H9 (cell line): ENCODE measurements around the gene CORO2B. TPM values are rescaled to one million over a fixed set of nuclear protein-coding genes. Genes with fewer than 3 reads are reported as not detected.

ENCODE experiments used
- DNase-seq: peaks from one replicate; pipeline ENCODE4 v3.0.0-alpha.2; 2017
- H2AFZ ChIP-seq: one replicate; pipeline ENCODE4 v1.6.1; 2013; ENCODE audit warnings: mild to moderate bottlenecking, low read length, control low read depth, moderate library complexity
- H2AK5ac ChIP-seq: 2 replicates; pipeline ENCODE4 v1.6.1; 2013; ENCODE audit warnings: low read length, control low read depth, mixed read lengths; ENCODE audit not compliant: insufficient read length
- H2BK120ac ChIP-seq: one replicate; pipeline ENCODE4 v1.6.1; 2013; ENCODE audit warnings: low read depth, mild to moderate bottlenecking, low read length, control low read depth, inconsistent platforms; ENCODE audit not compliant: poor library complexity, severe bottlenecking
- H2BK12ac ChIP-seq: 2 replicates; pipeline ENCODE4 v1.6.1; 2013; ENCODE audit warnings: low read length, control low read depth, mixed read lengths, low read depth; ENCODE audit not compliant: insufficient read length
- H2BK15ac ChIP-seq: 2 replicates; pipeline ENCODE4 v1.6.1; 2013; ENCODE audit warnings: low read depth, low read length, control low read depth
- H2BK20ac ChIP-seq: one replicate; pipeline ENCODE4 v1.6.1; 2013; ENCODE audit warnings: low read depth, mild to moderate bottlenecking, low read length, control low read depth, inconsistent platforms; ENCODE audit not compliant: poor library complexity, severe bottlenecking
- H2BK5ac ChIP-seq: 2 replicates; pipeline ENCODE4 v1.6.1; 2013; ENCODE audit warnings: low read length, control low read depth, mixed read lengths; ENCODE audit not compliant: insufficient read length
- H3K14ac ChIP-seq: 2 replicates; pipeline ENCODE4 v1.6.1; 2013; ENCODE audit warnings: low read length, control low read depth; ENCODE audit not compliant: insufficient read depth
- H3K18ac ChIP-seq: 2 replicates; pipeline ENCODE4 v1.6.1; 2013; ENCODE audit warnings: low read depth, mild to moderate bottlenecking, mixed read lengths, low read length, control low read depth; ENCODE audit not compliant: insufficient read length
- H3K23ac ChIP-seq: 2 replicates; pipeline ENCODE4 v1.6.1; 2013; ENCODE audit warnings: low read length, control low read depth, mixed read lengths, low read depth; ENCODE audit not compliant: insufficient read length
- H3K23me2 ChIP-seq: 2 replicates; pipeline ENCODE4 v1.6.1; 2013; ENCODE audit warnings: low read depth, mild to moderate bottlenecking, mixed read lengths, low read length, control low read depth; ENCODE audit not compliant: insufficient read length, poor library complexity, severe bottlenecking
- H3K27ac ChIP-seq: 2 replicates; pipeline ENCODE4 v1.5.1; 2013; ENCODE audit warnings: low read length, control low read depth, mixed read lengths, low read depth; ENCODE audit not compliant: insufficient read length
- H3K27me3 ChIP-seq: 2 replicates; pipeline ENCODE4 v1.6.1; 2013; ENCODE audit warnings: low read length, control low read depth, inconsistent platforms; ENCODE audit not compliant: insufficient read depth
- H3K4ac ChIP-seq: 2 replicates; pipeline ENCODE4 v1.6.1; 2013; ENCODE audit warnings: low read depth, mild to moderate bottlenecking, control low read depth, inconsistent platforms, low read length, moderate library complexity
- H3K4me1 ChIP-seq: 2 replicates; pipeline ENCODE4 v1.6.1; 2013; ENCODE audit warnings: low read length, control low read depth, inconsistent platforms; ENCODE audit not compliant: insufficient read depth
- H3K4me2 ChIP-seq: 2 replicates; pipeline ENCODE4 v1.6.1; 2013; ENCODE audit warnings: low read length, control low read depth, mixed read lengths; ENCODE audit not compliant: insufficient read length, insufficient read depth
- H3K56ac ChIP-seq: 2 replicates; pipeline ENCODE4 v1.6.1; 2013; ENCODE audit warnings: low read depth, mild to moderate bottlenecking, mixed read lengths, low read length, control low read depth; ENCODE audit not compliant: insufficient read length
- H3K79me1 ChIP-seq: 2 replicates; pipeline ENCODE4 v1.6.1; 2013; ENCODE audit warnings: low read depth, mild to moderate bottlenecking, moderate library complexity, low read length, control low read depth, inconsistent platforms; ENCODE audit not compliant: insufficient read depth, poor library complexity, severe bottlenecking
- H3K79me2 ChIP-seq: 2 replicates; pipeline ENCODE4 v1.6.1; 2013; ENCODE audit warnings: low read length, control low read depth, inconsistent platforms; ENCODE audit not compliant: insufficient read depth
- H3K9ac ChIP-seq: 2 replicates; pipeline ENCODE4 v1.6.1; 2013; ENCODE audit warnings: low read length, control low read depth, mixed read lengths; ENCODE audit not compliant: insufficient read length; ENCODE audit errors: extremely low read depth
- H3K9me3 ChIP-seq: one replicate; pipeline ENCODE4 v1.6.1; 2013; ENCODE audit warnings: low read depth, low read length, inconsistent platforms; ENCODE audit not compliant: control insufficient read depth
- H3T11ph ChIP-seq: one replicate; pipeline ENCODE4 v1.6.1; 2013; ENCODE audit warnings: mild to moderate bottlenecking, low read length, control low read depth, inconsistent platforms
- H4K20me1 ChIP-seq: one replicate; pipeline ENCODE4 v1.6.1; 2013; ENCODE audit not compliant: control insufficient read depth, insufficient read length, insufficient read depth
- H4K5ac ChIP-seq: 2 replicates; pipeline ENCODE4 v1.6.1; 2013; ENCODE audit warnings: low read depth, mild to moderate bottlenecking, mixed read lengths, low read length, control low read depth; ENCODE audit not compliant: insufficient read length
- H4K8ac ChIP-seq: replicated peaks from 2 replicates; pipeline ENCODE4 v1.6.1; 2013; ENCODE audit warnings: low read length, control low read depth, mixed read lengths, low read depth; ENCODE audit not compliant: insufficient read length
- H4K91ac ChIP-seq: 2 replicates; pipeline ENCODE4 v1.6.1; 2013; ENCODE audit warnings: low read depth, mild to moderate bottlenecking, moderate library complexity, mixed read lengths, low read length, control low read depth; ENCODE audit not compliant: insufficient read length
- H3K27ac Mint-ChIP-seq, 3 experiments: 2 replicates in 2 of 3; 3 replicates in 1 of 3; pipeline ENCODE4 v1.8.0; 2020 to 2021; ENCODE audit warnings: mixed read lengths in 3 of 3, mild to moderate bottlenecking in 1 of 3, moderate library complexity in 1 of 3
- H3K27me3 Mint-ChIP-seq: 2 replicates; pipeline ENCODE4 v1.8.0; 2021; ENCODE audit warnings: low read depth, mild to moderate bottlenecking, moderate library complexity, mixed read lengths
- H3K36me3 Mint-ChIP-seq, 3 experiments: 2 replicates in 2 of 3; 3 replicates in 1 of 3; pipeline ENCODE4 v1.8.0; 2020 to 2021; ENCODE audit warnings: low read depth in 3 of 3, mixed read lengths in 3 of 3; ENCODE audit not compliant: insufficient read depth in 1 of 3
- H3K4me1 Mint-ChIP-seq, 2 experiments: 2 replicates each; pipeline ENCODE4 v1.8.0; 2020; ENCODE audit warnings: mixed read lengths in 2 of 2
- H3K4me3 Mint-ChIP-seq, 2 experiments: 2 replicates in 1 of 2; 3 replicates in 1 of 2; pipeline ENCODE4 v1.8.0; 2020 to 2021; ENCODE audit warnings: mild to moderate bottlenecking in 2 of 2, mixed read lengths in 2 of 2, moderate library complexity in 1 of 2
- H3K9me3 Mint-ChIP-seq, 2 experiments: 2 replicates in 1 of 2; 3 replicates in 1 of 2; pipeline ENCODE4 v1.8.0; 2020; ENCODE audit warnings: mild to moderate bottlenecking in 2 of 2, mixed read lengths in 2 of 2, moderate library complexity in 1 of 2
- WGBS: extraction: QIAGEN DNeasy Blood & Tissue Kit; methylation state at CpG from one replicate; pipeline ENCODE4 v1.1.7; 2013; ENCODE audit warnings: missing lambda C conversion rate, low lambda C conversion rate, mixed read lengths; ENCODE audit not compliant: insufficient read length; ENCODE audit errors: extremely low coverage; 5-methylcytosine and 5-hydroxymethylcytosine counted together
- total RNA-seq: library from RNA; stranded (reverse); gene quantifications from 2 replicates; pipeline ENCODE4 v1.2.1, GENCODE V29; 2021
- TF ChIP-seq, protein P1 (sequence below): fragments of 200-600 bp; sonication (generic); conservative IDR thresholded peaks from 3 replicates; pipeline ENCODE4 v1.8.0; 2021; ENCODE audit warnings: antibody characterized with exemption, mild to moderate bottlenecking

The CORO2B gene
- total RNA-seq, 1 experiment from 2014 or later = 3.1 TPM

DNA sequence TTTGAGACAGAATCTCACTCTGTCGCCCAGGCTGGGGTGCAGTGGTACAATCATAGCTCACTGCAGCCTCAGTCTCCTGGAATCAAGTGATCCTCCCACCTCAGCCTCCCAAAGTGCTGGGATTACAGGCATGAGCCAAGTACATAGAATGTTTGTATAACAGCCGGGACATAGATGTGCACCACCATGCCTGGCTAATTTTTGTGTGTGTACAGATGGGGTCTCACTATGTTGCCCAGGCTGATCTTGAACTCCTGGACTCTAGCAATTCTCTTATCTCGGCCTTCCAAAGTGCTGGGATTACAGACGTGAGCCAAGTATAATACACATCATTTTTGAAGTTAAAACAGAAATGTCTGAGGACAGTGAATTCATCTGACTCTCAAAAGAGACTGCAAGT is 93.5 kb downstream of the CORO2B start:
- no peak overlapping the region for H2BK12ac ChIP-seq
- peaks cover 16% of the 10 kb centered on the region for H3K27me3 Mint-ChIP-seq

More for the DNA sequence above, 93.5 kb downstream of the CORO2B start:
- peaks cover 16 to 21% of the 10 kb centered on the region in 2 experiments for H3K4me1 Mint-ChIP-seq
- Histone ChIP-seq H3K27ac (no peak overlapping the region), H2BK120ac (no peak overlapping the region), H3K23me2 (no peaks in the 10 kb centered on the region), H2BK20ac (no peak overlapping the region), H4K8ac (no peak overlapping the region), H2BK5ac (no peak overlapping the region), H3K4me2 (no peak overlapping the region), H3K4ac (no peak overlapping the region), H4K20me1 (no peaks in the 10 kb centered on the region), H2AK5ac (no peak overlapping the region), H3K56ac (no peak overlapping the region), H3K23ac (no peak overlapping the region), H2AFZ (no peak overlapping the region), H3K4me1 (no peaks in the 10 kb centered on the region; the same call in 1 of the 2 replicates), H3K27me3 (no peaks in the 10 kb centered on the region), H3K79me1 (no peaks in the 10 kb centered on the region), H3K9me3 (no peaks in the 10 kb centered on the region), H3K18ac (no peak overlapping the region), H4K91ac (no peak overlapping the region), H3K14ac (no peak overlapping the region), H3K79me2 (no peaks in the 10 kb centered on the region), H3T11ph (no peak overlapping the region), H3K9ac (no peak overlapping the region), H2BK15ac (no peak overlapping the region), H4K5ac (no peak overlapping the region)
- DNase-seq = no peak
- H3K9me3 Mint-ChIP-seq = peaks cover 0 to 8% of the 10 kb centered on the region in 2 experiments; a peak in 2 of 5 replicates
- no CpG with 5 or more reads among the region's 4 CpGs for WGBS
- TF ChIP-seq, protein P1, sequence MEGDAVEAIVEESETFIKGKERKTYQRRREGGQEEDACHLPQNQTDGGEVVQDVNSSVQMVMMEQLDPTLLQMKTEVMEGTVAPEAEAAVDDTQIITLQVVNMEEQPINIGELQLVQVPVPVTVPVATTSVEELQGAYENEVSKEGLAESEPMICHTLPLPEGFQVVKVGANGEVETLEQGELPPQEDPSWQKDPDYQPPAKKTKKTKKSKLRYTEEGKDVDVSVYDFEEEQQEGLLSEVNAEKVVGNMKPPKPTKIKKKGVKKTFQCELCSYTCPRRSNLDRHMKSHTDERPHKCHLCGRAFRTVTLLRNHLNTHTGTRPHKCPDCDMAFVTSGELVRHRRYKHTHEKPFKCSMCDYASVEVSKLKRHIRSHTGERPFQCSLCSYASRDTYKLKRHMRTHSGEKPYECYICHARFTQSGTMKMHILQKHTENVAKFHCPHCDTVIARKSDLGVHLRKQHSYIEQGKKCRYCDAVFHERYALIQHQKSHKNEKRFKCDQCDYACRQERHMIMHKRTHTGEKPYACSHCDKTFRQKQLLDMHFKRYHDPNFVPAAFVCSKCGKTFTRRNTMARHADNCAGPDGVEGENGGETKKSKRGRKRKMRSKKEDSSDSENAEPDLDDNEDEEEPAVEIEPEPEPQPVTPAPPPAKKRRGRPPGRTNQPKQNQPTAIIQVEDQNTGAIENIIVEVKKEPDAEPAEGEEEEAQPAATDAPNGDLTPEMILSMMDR = no peak
- H3K27ac Mint-ChIP-seq = no peak overlapping the region
- H3K4me3 Mint-ChIP-seq = no peak overlapping the region
- H3K36me3 Mint-ChIP-seq = peaks cover 0 to 8% (median 0%) of the 10 kb centered on the region in 3 experiments; a peak in 2 of 7 replicates
